Natural killer cell (primary cell): ENCODE results near the gene CRACR2A. TPM values are rescaled to one million over a fixed set of nuclear protein-coding genes. Genes with fewer than 3 reads are reported as not detected.

ENCODE experiments used
- ATAC-seq, 3 donors: fragments of 150-1000 bp in 2 of 3; fragments of 200-7000 bp in 1 of 3; cut with Tn5 transposase; 1 replicate in 1 of 3; 2 replicates in 2 of 3; pipeline ENCODE4 v1.10.0; 2021; ENCODE audit warnings: mild to moderate bottlenecking in 2 of 3, moderate library complexity in 2 of 3
- DNase-seq, 2 donors: peaks; one replicate each; pipeline versions ENCODE4 v3.0.0 to v3.0.0-alpha.2; 2013 to 2021; ENCODE audit warnings: mixed read lengths in 1 of 2
- H3K27ac ChIP-seq: one replicate; pipeline ENCODE4 v1.5.1; 2013; ENCODE audit warnings: mild to moderate bottlenecking, low read length
- H3K27me3 ChIP-seq: one replicate; pipeline ENCODE4 v1.6.1; 2013; ENCODE audit warnings: low read length; ENCODE audit not compliant: control insufficient read depth, insufficient read depth
- H3K36me3 ChIP-seq: one replicate; pipeline ENCODE4 v1.6.1; 2013; ENCODE audit warnings: low read length; ENCODE audit not compliant: control insufficient read depth, insufficient read depth
- H3K4me1 ChIP-seq: one replicate; pipeline ENCODE4 v1.6.1; 2013; ENCODE audit warnings: low read length; ENCODE audit not compliant: control insufficient read depth, insufficient read depth
- H3K4me3 ChIP-seq: one replicate; pipeline ENCODE4 v1.5.1; 2013; ENCODE audit warnings: low read length
- H3K9me3 ChIP-seq: one replicate; pipeline ENCODE4 v1.6.1; 2013; ENCODE audit warnings: low read length; ENCODE audit not compliant: control insufficient read depth, insufficient read depth
- H3K27ac Mint-ChIP-seq, 2 donors: one replicate each; pipeline ENCODE4 v1.8.0; 2022; ENCODE audit warnings: mild to moderate bottlenecking in 2 of 2, mixed read lengths in 2 of 2, moderate library complexity in 1 of 2
- H3K27me3 Mint-ChIP-seq, 2 donors: one replicate each; pipeline ENCODE4 v1.8.0; 2022; ENCODE audit warnings: low read depth in 2 of 2, mixed read lengths in 2 of 2
- H3K36me3 Mint-ChIP-seq: one replicate; pipeline ENCODE4 v1.8.0; 2022; ENCODE audit warnings: mixed read lengths
- H3K4me1 Mint-ChIP-seq, 2 donors: one replicate each; pipeline ENCODE4 v1.8.0; 2022; ENCODE audit warnings: mixed read lengths in 2 of 2
- H3K4me3 Mint-ChIP-seq: one replicate; pipeline ENCODE4 v1.8.0; 2022; ENCODE audit warnings: mild to moderate bottlenecking, moderate library complexity, mixed read lengths
- H3K9me3 Mint-ChIP-seq, 2 donors: one replicate each; pipeline ENCODE4 v1.8.0; 2022; ENCODE audit warnings: mixed read lengths in 2 of 2
- WGBS: methylation state at CpG from one replicate; pipeline ENCODE4 v1.1.7; 2013; ENCODE audit warnings: missing lambda C conversion rate; ENCODE audit not compliant: insufficient coverage; 5-methylcytosine and 5-hydroxymethylcytosine counted together
- intact Hi-C: fragments of 100-400 bp; cut with micrococcal nuclease; formaldehyde crosslinking; loops from one replicate; pipeline ENCODE4 v1.14.2; 2022
- total RNA-seq, 4 donors: library from RNA; stranded (reverse); fragments of 120-200 nt in 1 of 4; gene quantifications; one replicate each; pipeline versions ENCODE4 v1.2.3 to v1.2.4, GENCODE V29; 2013 to 2022
- TF ChIP-seq, protein P1 (sequence below): fragments of 200-600 bp; IDR thresholded peaks from one replicate; pipeline ENCODE4 v1.8.0; 2022; ENCODE audit warnings: antibody characterized with exemption

Gene CRACR2A
- total RNA-seq, 3 donors from 2014 or later (not counting 1 experiment from before 2014, with no cell fraction given) = 59.8 to 94.4 (median 80.5) TPM

DNA sequence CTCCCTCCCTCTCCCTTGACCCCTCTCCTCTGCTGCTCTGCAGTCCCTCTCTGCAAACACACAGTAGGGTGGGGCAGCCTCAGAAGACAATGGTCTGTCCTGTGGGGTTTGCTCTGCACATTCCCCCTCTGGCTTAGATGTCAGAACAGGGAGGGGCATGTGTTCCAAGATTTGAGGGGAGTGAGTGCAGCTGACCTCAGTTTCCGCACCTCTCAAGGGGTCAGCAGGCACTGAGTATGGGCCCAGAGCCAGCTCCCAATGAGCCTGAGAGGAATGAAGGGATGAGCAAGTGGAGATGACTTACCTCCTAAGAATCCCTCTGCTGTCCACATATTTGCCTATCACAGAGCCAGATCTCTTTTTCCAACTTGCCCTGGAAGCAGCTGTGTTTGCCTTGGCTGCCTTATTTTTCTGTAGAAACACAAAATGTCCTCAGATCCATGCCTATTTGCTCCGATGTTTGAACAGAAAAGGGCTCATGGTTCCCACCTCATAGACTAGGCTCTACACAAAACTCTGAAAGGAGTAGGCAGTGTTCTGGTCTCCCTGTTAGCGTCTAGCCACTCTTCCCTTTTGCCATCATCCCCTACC is 111.4 kb downstream of the CRACR2A start:
- H3K27me3 Mint-ChIP-seq = no peaks in the 10 kb centered on the region
- DNase-seq = no peak
- H3K4me3 ChIP-seq = no peak overlapping the region
- 99% methylated on average over 3 of the region's 3 CpGs for WGBS
- H3K4me1 ChIP-seq = no peaks in the 10 kb centered on the region
- no peaks in the 10 kb centered on the region for H3K9me3 ChIP-seq
- TF ChIP-seq, protein P1, sequence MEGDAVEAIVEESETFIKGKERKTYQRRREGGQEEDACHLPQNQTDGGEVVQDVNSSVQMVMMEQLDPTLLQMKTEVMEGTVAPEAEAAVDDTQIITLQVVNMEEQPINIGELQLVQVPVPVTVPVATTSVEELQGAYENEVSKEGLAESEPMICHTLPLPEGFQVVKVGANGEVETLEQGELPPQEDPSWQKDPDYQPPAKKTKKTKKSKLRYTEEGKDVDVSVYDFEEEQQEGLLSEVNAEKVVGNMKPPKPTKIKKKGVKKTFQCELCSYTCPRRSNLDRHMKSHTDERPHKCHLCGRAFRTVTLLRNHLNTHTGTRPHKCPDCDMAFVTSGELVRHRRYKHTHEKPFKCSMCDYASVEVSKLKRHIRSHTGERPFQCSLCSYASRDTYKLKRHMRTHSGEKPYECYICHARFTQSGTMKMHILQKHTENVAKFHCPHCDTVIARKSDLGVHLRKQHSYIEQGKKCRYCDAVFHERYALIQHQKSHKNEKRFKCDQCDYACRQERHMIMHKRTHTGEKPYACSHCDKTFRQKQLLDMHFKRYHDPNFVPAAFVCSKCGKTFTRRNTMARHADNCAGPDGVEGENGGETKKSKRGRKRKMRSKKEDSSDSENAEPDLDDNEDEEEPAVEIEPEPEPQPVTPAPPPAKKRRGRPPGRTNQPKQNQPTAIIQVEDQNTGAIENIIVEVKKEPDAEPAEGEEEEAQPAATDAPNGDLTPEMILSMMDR = no peak
- intact Hi-C loops = no loop called here
- H3K4me1 Mint-ChIP-seq = no peaks in the 10 kb centered on the region
- H3K4me3 Mint-ChIP-seq = no peak overlapping the region
- no peak overlapping the region for H3K27ac ChIP-seq
- H3K36me3 Mint-ChIP-seq = peaks cover 34% of the 10 kb centered on the region
- H3K9me3 Mint-ChIP-seq = no peaks in the 10 kb centered on the region
- no peaks in the 10 kb centered on the region for H3K27me3 ChIP-seq
- H3K27ac Mint-ChIP-seq = no peak overlapping the region
- no peak for ATAC-seq
- H3K36me3 ChIP-seq = peaks cover 46% of the 10 kb centered on the region

DNA sequence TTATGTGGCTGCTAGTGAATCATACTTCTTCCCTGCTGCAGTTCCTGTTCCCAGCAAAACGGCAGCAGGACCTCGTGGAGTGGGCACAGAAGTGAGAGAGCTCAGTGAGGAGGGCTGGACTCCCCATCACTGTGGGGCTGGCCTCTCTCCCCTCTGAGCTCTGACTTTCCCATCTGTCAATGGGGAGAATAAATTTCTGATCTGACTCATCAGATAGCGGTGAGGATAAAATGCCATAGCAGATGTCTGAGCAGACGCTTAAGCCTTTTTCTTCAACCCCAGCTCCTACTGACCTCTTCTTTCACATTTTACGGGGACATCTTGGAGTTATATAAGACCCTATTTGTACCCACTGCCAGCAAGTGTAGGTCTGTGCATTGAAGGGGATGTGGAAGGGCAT is 116.6 kb downstream of the CRACR2A start:
- H3K36me3 Mint-ChIP-seq = peaks cover 19% of the 10 kb centered on the region
- H3K4me3 ChIP-seq = no peak overlapping the region
- TF ChIP-seq, protein P1 = no peak
- H3K9me3 Mint-ChIP-seq = no peaks in the 10 kb centered on the region
- no peak for ATAC-seq
- no peaks in the 10 kb centered on the region for H3K27me3 Mint-ChIP-seq
- 86% methylated on average over 4 of the region's 5 CpGs for WGBS
- intact Hi-C loops = no loop called here
- H3K36me3 ChIP-seq = peaks cover 55% of the 10 kb centered on the region
- H3K27me3 ChIP-seq = no peaks in the 10 kb centered on the region
- no peaks in the 10 kb centered on the region for H3K9me3 ChIP-seq
- H3K27ac ChIP-seq = no peak overlapping the region
- no peak overlapping the region for H3K4me3 Mint-ChIP-seq
- DNase-seq = no peak
- H3K4me1 Mint-ChIP-seq = peaks cover 13 to 14% of the 10 kb centered on the region in 2 donors
- H3K4me1 ChIP-seq = peaks cover 2% of the 10 kb centered on the region
- no peak overlapping the region for H3K27ac Mint-ChIP-seq

DNA sequence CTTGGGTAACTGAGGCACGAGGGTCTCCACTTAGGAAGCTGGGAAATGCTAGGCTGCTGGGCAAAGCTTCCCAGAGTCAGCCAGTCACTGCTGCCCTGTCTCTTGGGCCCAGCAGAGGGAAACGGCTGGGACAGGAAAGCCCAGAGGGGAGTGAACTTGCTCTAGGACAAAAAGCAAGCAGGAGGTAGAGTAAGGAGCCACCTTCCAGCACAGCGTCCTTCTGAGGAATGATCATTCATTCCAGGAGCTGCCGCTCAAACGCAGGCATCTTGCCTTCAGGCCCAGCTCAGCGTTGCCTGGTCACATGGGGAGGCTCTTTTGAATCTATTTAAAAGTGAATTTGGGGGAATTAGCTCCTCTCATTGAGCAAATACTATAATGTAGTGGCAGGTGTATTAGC is 118.6 kb downstream of the CRACR2A start:
- peaks cover 66% of the 10 kb centered on the region for H3K36me3 ChIP-seq
- intact Hi-C loops = no loop called here
- no peak overlapping the region for H3K27ac ChIP-seq
- TF ChIP-seq, protein P1 = no peak
- no peak overlapping the region for H3K4me3 ChIP-seq
- ATAC-seq = no peak
- Mint-ChIP-seq H3K4me1 (peaks cover 13 to 14% of the 10 kb centered on the region in 2 donors), H3K27me3 (no peaks in the 10 kb centered on the region), H3K36me3 (peaks cover 11% of the 10 kb centered on the region), H3K4me3 (no peak overlapping the region), H3K9me3 (no peaks in the 10 kb centered on the region), H3K27ac (no peak overlapping the region)
- no peaks in the 10 kb centered on the region for H3K27me3 ChIP-seq
- DNase-seq = no peak
- peaks cover 2% of the 10 kb centered on the region for H3K4me1 ChIP-seq
- no peaks in the 10 kb centered on the region for H3K9me3 ChIP-seq
- WGBS = 96% methylated on average over 5 of the region's 6 CpGs

DNA sequence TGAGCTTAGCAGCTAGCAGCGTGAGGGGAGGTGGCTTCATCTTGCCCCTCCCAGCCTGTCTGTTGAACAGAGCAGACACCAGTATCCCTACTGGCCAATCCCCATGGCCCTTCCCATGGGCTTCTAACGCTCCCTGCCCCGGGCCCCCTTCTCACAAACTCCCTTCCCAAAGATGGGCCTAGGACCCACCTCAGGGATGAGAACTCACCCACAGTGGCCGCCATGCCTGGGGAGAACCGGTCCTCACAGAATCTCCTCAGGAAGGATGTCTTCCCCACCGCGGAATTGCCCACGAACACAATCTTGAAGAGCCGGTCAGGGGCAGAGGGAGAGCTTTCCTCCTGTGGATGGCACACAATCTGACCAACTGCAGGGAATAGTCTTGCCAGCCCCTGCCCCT is 119.5 kb downstream of the CRACR2A start:
- TF ChIP-seq, protein P1 = no peak
- DNase-seq (no peak), ATAC-seq (no peak)
- Mint-ChIP-seq H3K27ac (peak overlapping the region in 1 of 2 donors; percentile 20), H3K4me3 (no peak overlapping the region), H3K9me3 (no peaks in the 10 kb centered on the region), H3K27me3 (no peaks in the 10 kb centered on the region), H3K4me1 (peaks cover 13 to 14% of the 10 kb centered on the region in 2 donors), H3K36me3 (peaks cover 11% of the 10 kb centered on the region)
- Histone ChIP-seq H3K27ac (no peak overlapping the region), H3K9me3 (no peaks in the 10 kb centered on the region), H3K4me1 (peaks cover 2% of the 10 kb centered on the region), H3K36me3 (peaks cover 70% of the 10 kb centered on the region), H3K27me3 (no peaks in the 10 kb centered on the region), H3K4me3 (no peak overlapping the region)
- intact Hi-C loops = no loop called here
- over 99% methylated on average over 9 of the region's 9 CpGs for WGBS
